Left ventricle myocardium superior (tissue), 1 donor: ENCODE data around the gene CD276. TPM values are rescaled to one million over a fixed set of nuclear protein-coding genes. Genes with fewer than 3 reads are reported as not detected.

Experiments used
- ATAC-seq: fragments of 200-7000 bp; cut with Tn5 transposase; one replicate; pipeline ENCODE4 v1.9.1; 2020; ENCODE audit warnings: mild to moderate bottlenecking, moderate library complexity
- DNase-seq: peaks from one replicate; pipeline ENCODE4 v3.0.0-alpha.2; 2020
- intact Hi-C: fragments of 100-400 bp; cut with micrococcal nuclease; formaldehyde crosslinking; loops from one replicate; pipeline ENCODE4 v1.11.0; 2022
- total RNA-seq: library from RNA; stranded (reverse); fragmentation: NEBNext Ultra II Directional; extraction: Animal tissue kit (Norgen Biotek cat#: 25700); gene quantifications from one replicate; pipeline ENCODE4 v1.2.1, GENCODE V29; 2021
- donor health status: DM: no; HTN: yes; CAD: no; lungs with severe emphysema.

Gene CD276
- total RNA-seq, 1 donor from 2014 or later, result 39.0 TPM

DNA sequence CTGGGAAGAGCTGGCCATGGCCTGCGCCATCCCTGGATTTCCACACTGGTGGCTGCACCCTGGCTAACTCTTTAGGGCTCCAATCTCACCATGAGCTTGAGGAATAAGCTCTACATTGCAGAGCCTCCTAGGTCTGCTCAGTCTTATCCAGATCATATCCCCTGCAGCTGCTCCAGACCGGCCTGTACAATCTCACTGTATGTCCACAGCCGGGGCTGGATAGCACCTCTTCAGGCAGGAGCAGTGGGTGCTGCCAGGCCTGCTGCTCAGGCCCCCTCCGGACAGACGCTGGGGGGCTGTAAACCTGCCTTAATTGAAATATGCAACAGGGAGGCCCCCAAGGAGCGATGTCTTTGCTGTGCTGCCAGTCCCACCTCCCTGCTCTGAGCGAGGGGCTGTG is 53.4 kb downstream of the CD276 start:
- intact Hi-C loops, result no loop called here
- no peak for ATAC-seq
- DNase-seq, result no peak

DNA sequence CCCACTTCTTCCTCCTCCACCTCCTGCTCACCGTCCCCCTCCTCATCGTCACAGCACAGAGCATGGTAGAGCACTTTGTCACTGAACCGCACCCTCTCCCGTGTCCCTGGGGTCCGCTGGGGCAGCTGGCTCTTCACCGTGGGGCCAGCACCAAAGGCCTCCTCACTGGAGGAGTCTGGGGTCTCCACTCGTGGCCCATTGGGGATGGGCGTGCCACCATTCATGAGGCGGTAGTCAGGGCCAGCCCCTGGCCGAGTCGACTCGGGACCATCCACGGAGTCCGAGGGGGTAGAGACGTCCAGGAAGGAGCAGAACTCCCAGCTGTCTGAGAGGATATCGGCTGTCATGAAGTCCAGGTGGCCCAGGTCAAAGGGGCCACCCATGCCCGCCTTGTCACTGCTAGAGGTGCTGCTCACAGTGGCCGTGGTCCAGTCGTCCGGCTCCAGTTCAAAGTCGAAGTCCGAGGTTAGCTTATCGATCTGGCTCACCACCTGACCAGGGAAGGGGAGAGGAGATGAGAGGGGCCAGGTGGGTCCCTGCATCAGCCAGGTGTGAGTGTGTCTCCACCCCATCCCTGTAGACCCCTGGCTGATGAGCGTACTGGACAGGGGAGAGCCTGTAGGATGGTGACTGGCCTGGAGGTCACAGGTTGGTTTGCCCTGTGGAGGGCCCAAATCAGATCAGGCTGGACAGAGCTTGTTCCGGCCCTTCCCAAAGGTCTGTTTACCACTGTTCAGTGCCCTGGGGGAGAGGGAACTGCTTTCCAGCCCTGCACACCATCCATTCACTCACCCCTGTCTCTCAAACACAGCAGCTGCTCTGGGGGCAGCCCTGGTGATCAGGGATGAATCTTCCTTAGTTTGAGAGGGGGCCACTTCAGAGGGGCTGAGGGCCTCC is 56.2 kb downstream of the CD276 start:
- intact Hi-C loops, result no loop called here
- ATAC-seq (no peak), DNase-seq (no peak)

DNA sequence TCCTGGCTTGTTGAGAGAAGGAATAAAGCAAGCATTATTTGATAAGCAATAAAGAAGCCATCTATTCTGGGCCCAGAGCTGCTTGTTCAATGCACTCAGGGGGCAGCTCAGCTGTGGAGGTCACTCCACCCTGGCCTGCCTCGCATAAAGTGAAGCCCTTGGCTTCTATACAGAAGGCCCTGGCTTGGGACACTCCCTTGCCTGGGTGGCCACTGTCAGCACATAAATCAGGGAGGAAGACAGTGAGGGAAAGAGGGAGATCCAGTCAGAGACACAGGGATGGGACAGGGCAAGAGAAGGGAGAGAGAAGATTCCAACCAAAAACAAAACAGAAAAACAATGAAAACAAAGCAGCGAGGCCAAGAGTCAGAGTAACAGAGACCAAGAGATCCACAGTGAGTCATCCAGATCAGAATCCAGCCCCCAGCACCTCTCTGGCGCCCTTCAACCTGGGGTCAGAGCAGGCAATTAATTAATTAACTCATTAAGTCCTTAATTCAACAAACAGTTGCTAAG is 57.2 kb downstream of the CD276 start:
- intact Hi-C loops, result no loop called here
- no peak for DNase-seq
- peak; percentile 5 for ATAC-seq

DNA sequence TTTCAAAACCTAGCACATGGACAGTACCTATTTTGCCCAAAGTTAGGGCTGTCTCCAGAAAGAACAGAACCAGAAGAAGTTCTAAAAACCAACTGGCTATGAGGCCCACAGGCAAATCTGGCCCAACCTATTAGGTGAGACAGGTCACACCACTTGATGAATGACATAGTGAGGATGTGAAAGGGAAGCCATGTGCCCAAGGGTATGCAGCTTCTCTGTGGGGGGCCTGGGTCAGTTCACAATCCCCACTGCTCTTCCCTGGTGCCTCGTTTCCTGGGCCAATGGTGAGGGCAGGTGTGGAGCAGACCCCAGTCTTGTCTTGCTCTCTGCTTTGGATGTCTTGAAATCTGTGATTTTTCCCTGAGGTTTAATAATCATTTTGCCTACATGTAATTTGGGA is 60.1 kb downstream of the CD276 start:
- intact Hi-C loops, result no loop called here
- DNase-seq (no peak), ATAC-seq (no peak)

DNA sequence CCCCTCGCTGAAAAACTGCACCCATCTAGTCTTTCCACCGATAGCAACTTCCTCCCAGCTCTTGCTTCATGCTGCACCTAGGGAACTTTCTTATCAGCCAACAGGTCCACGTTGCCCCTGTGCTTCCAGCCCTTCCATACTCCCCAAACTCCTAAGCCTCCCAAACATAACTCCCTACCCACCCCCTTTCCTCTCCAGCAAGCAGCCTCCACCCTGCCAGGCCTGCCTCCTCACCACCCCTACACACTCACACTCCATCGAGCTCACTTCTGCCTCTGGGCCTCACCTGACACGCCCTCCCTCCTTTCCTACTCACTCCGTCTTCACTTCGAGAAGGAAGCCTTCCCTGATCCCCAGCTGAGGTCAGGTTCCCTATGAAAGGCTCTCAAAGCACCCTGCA is 60.9 kb downstream of the CD276 start:
- no peak for DNase-seq
- ATAC-seq, result no peak
- intact Hi-C loops, result no loop called here

DNA sequence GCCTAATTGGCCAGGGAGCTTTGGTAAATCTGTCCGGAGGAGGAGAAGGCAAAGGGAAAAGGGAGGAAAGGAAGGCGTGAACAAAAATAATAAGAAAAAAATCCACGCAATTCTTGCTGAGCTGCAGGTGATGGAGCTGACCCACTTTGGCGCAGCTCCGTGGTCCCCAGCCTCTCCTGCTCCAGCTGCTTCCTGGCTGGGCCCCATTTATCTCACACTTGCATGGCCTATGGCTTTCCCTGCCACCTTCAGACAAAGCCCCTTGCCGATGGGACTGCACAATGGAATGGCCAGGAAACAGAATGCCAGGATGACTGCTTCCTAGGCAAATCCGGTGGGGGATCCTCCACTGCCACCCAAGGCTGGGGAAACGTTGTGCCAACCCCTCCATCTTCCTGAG is 62.1 kb downstream of the CD276 start:
- intact Hi-C loops, result no loop called here

DNA sequence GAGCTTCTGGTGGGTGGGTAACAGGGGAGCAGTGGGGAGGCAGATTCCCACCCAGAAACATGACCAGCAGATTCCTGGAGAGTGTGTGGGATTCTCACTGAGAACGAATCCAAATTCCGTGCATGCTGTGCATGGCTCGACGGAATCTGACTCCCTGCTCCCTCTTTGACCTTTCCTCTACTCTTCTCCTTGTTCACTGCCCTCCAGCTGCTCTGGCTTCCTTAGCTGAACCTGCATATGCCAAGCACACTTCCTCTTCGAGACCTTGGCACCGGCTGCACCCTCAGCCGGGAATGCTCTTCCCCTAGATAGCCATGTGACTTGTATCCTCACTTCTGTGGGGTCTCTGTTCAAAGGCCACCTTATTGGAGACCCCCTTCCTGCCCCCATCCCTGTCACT is 62.7 kb downstream of the CD276 start:
- intact Hi-C loops, result no loop called here
- ATAC-seq (peak; percentile 8), DNase-seq (no peak)

More for the DNA sequence above, 62.1 kb downstream of the CD276 start:
- no peak for DNase-seq
- no peak for ATAC-seq

DNA sequence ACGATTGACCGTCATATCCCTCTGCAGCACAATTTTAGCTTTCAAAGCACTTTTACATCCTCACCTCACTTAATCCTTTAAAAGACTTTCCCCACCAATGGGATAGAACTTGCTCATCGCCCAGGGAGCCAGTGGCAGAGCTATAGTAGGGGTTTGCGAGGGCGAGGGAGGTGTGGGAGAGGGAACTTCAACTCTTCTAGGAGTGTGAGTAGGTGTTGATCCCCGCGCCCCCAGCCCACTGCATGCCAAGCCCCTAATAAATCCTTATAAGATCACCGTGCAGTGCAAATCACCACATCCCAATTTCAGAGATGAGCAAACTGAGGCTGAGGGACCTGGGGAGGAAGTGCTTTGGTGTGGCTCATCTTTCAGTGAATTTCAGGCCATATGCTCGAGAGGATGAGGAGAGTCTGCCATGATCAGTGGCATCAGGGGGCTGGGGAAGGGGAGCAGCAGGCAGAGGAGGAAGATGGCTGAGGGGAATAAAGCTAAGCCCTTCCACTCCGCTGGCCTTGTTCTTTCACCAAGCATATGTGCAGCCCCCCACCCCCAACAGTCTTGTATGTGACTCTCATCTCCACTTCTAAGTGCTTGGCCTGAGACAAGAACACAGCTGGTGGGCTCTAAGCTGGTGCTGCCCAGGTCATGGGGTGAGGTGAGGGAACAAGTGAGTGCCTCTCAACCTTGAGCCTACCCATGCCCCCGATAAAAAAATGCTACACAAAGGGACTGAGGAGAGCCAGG is 63.8 kb downstream of the CD276 start:
- intact Hi-C loops, result no loop called here
- ATAC-seq (no peak), DNase-seq (no peak)

DNA sequence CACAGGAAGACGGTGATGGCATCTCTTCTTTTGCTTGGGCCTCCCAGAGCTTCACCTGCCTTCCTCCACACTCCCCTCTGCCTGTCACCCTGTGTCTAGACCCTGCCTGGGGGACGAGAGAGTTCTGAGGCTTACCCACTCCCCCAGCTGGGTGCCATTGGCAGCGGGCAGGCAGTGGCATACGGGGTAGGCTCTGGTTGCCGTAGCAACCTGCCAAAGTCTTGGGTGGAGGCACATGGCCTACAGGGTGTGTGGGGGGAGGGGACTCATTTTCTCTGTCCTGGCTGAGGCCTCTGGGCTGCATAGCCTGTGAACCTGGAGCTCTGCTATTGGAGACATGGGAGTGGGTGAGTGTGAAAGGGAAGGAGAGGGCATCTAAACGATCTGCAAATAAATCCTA is 64.5 kb downstream of the CD276 start:
- ATAC-seq, result no peak
- no peak for DNase-seq
- intact Hi-C loops, result no loop called here

DNA sequence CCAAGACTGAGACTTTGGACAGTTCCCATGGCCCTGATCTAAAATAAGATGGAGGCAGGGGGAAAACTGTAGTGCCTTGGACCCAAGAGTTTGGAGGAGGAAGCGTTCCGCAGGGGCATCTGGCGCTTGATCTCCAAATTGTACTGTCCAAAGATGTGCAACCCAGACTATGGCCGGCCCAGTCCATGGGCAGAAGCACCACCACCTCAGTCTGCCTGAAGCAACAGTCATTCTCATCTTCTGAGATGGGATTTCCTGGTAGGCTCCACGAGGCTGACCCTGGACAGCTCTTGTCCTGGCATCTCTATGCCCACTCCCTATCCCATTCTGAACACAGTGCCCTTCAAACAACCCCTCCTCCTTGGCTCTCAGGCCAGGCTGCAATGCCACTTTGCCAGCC is 65.3 kb downstream of the CD276 start:
- intact Hi-C loops, result no loop called here
- ATAC-seq (no peak), DNase-seq (no peak)

DNA sequence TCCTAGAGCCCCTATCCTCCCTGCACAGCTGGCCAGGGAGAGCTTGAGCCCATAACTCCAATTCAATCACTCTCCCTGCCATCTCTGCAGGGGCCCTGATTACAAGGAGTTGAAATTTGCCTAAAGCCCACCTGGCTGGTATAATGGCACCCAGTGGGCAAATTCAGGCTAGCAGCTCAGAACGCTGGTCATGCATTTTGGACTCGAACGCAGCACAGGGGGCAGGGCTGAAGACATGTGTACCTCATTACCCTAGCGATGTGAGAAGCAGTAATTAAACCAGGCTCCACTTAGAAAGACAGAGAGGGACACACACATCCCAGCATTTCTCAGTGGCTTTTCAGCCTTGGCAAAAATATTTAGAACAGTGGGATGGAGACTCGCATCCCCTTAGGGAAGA is 65.8 kb downstream of the CD276 start:
- no peak for ATAC-seq

DNA sequence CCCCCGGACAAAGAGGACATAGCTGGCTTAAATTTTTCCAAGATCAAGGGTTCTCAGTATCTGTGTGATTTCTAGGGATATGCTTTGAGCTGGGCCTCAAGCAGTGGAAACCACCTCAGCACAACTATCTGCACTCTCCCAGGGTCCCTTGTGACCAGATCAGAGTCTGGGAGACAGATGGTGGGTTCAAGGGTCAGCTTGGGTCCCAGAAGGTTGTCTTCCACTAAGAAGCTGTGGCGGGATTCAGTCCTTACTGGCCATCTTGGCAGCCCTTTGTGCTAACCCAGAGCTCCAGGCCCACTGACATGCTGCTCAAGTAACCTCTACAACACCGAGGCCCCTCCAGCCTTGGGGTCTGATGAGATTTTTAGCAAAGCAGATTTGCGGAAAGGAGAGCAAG is 66.3 kb downstream of the CD276 start:
- DNase-seq, result no peak
- intact Hi-C loops, result no loop called here
- ATAC-seq, result no peak

More for the DNA sequence above, 65.8 kb downstream of the CD276 start:
- no peak for DNase-seq
- intact Hi-C loops, result no loop called here

DNA sequence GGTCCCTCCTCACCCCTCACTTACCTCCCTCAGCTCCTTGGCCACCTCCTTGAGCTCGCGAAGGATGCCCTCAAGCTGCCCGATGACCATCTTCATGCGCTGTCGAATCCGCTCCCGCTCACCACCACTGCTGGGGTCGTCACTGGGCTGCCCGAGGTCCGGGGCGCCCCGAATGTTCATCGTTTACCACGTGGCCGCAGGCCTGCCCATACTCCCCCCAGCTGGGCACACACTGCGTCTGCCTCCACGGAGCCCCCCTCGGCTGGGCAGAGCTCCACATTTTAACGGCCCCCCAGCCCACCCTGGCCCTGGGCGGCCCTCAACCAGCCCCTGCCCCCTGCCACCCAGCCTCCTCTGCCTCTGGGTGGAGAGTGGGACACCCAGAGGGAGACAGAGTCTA is 66.8 kb downstream of the CD276 start:
- ATAC-seq, result no peak
- intact Hi-C loops, result no loop called here

DNA sequence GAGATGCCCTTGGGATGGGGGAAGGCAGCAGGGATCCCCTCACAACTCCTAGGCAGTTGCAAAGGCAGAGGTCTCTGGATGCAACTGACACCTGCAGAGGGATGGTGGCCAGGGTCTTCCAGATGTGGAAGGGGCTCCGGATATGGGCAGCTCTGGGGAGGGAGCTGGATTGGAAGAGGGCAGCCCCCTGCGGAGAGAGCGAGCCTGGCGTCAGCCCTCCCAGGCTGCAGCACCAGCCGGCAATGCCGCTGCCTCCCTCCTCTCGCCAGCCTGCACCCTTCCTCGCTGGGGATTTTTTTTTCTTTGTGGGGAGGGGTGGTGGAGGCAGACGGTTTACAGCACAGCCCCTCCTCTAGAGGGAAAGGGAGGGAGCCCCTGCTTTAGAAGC is 67.3 kb downstream of the CD276 start:
- DNase-seq (no peak), ATAC-seq (peak; percentile 2)
- intact Hi-C loops, result no loop called here

More for the DNA sequence above, 66.8 kb downstream of the CD276 start:
- no peak for DNase-seq

DNA sequence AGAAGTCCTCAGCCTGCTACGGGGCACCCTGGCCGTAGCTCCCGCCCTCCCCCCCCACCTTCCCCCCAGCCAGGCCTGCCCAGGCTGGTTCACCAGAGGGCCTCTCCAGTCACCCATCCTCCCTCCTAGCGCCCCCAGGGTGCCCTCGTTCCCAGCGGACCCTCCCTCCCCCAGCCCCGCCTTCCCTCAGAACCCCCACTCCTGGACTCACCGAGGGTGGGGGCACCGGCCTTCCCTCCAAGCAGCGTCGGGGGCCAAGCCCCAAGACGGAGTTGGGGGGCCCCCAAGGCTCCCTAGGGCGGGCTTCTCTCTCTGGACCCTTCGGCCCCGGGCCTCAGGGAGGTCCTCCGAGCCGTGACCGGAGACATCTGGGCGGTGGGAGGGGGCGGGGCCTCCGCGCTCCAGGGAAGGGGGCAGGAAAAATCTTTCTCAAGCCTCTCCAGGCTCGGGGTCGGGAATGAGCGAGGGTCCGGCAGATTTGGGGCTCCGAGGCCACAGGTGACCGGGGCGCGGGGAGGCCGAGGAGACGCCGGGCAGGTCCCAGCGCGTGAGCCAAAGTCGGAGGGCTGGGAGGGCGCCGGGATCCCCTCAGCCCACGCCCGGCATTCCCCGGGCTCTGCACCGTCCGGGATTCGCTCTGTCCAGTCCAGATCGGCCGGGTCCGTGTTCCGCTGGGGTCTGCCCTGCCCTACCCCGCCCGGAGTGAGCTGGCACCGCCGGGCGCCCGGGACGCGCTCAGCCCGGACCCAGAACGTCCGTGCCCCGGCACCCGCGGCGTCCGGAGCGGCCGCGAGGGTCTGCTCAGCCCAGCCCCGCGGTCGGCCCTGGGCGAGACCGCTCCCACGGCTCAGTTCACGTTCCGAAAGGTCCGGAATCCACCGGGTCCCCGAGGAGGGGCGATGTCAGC is 68.0 kb downstream of the CD276 start:
- ATAC-seq (peak; percentile 36), DNase-seq (no peak)
- intact Hi-C loops, result no loop called here

DNA sequence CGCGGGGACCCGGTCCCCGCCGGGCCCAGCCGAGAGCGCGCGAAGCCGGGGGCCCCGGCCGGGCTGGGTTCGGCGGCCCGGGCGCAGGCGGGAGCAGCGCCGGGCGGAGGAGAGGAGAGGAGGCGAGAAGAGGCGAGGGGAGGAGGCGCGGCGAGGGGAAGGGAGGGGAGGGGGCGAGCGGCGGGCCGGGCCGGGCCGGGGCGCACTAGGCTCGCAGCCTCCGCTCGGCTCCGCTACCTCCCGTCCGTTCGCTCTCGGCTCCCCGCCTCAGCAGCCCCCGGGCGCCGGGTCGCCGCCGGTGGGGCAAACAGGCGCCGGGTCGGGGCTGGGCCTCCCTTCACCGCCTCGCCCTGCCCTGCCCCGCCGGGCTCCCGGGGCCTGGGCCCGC is 68.6 kb downstream of the CD276 start:
- ATAC-seq, result peak; percentile 53
- intact Hi-C loops, result no loop called here
- peak; percentile 49 for DNase-seq

DNA sequence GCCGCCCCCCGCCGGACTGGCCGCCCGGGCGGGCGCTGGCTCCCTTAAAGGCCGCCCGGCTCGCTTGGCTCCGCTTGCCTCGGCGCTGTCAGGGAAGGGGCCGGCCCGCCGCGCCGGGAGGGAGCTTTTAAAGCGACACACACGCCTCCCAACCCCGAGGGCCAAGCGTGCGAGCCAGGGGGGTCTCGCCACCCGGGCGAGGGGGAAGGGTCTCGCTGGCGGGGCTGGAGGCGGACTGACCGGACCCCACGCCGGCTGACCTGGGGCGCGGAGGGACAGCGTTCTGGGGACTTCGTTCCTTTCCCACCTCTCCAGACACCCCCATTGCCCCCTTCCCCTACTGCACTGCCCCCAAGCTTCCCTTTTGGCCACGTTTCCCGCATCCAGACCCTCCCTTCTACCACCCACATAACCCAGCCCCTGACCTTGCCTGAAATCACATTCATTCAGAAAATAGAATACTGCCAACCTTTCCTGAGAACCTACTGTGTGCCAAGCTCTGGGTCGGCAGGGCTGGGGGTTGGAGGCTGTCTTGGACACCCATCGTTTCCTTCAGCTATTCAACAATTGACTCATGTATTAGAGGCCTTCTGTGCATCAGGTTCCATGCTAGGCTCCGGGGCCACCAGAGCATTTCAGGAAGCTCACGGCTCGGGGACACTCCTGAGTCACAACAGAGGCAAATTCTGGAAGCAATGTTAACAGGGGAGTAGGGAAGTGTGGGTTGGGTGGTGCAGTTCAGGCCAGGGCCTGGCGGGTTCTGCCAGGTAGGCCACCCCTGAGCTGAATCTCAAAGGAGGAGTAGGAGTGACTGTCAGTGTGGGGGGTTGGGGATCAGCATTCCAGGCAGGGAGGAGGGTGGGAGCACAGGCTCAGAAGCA is 69.3 kb downstream of the CD276 start, which contains the start of gene INSYN1:
INSYN1 (minus strand) TSS at position 102 of the 881 bp plus-strand sequence. CDS start 2,221 bp downstream, outside the sequence.
- intact Hi-C loops, result no loop called here
- peak; percentile 85 for DNase-seq
- ATAC-seq, result peak; percentile 75

DNA sequence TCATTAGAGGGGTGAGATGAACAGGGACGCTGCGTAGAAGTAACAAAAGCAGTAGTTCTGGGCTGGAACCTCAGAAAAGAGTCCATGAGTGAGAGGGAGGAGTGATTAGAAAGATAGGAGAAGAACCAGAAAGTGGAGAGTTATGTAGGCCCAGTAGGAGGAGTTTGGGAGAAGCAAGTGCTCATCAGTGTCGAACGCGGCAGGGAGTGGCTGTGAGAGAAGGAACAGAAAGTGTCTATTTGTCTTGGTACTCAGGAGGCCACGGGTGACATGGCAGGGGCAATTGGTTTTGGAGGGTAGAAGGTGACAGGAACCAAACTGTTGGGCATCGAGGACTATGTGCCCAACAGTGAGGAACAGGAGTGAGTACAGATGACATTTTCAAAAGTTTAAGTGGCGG is 70.3 kb downstream of the CD276 start:
- ATAC-seq, result no peak
- intact Hi-C loops, result no loop called here

More for the DNA sequence above, 70.3 kb downstream of the CD276 start:
- DNase-seq, result no peak
